MCF 10A (cell line): Measurements from ENCODE around the gene UNC79. TPM values are rescaled to one million over a fixed set of nuclear protein-coding genes. Genes with fewer than 3 reads are reported as not detected.

Experiments used
- BruUV-seq: library from RNA; stranded (reverse); fragments of 400-500 nt; replicated peaks from 2 replicates; lab custom pipeline; 2021; lab: Mats Ljungman, UMichigan
- CTCF ChIA-PET: fragments of 300-600 bp; sonication (Branson Sonifier 250); formaldehyde crosslinking; extraction: SDS; loops from one replicate; lab custom pipeline; 2021; ENCODE audit warnings: antibody characterized with exemption, inconsistent platforms; lab: Yijun Ruan, JAX
- POLR2A ChIA-PET: fragments of 300-600, 350-650 bp; sonication (Branson Sonifier 250); formaldehyde crosslinking; extraction: SDS; loops from one replicate; lab custom pipeline; 2020; ENCODE audit warnings: antibody characterized with exemption, inconsistent platforms; lab: Yijun Ruan, JAX
- DNase-seq: peaks from one replicate; pipeline ENCODE4 v3.0.0-alpha.2; 2018; ENCODE audit not compliant: unreplicated experiment
- H3K27ac Mint-ChIP-seq: one replicate; pipeline ENCODE4 v1.8.0; 2022; ENCODE audit warnings: mild to moderate bottlenecking, low read depth, mixed read lengths; ENCODE audit not compliant: unreplicated experiment
- H3K27me3 Mint-ChIP-seq: one replicate; pipeline ENCODE4 v1.8.0; 2022; ENCODE audit warnings: mixed read lengths; ENCODE audit not compliant: insufficient read depth, unreplicated experiment
- H3K36me3 Mint-ChIP-seq: one replicate; pipeline ENCODE4 v1.8.0; 2022; ENCODE audit warnings: mild to moderate bottlenecking, moderate library complexity, mixed read lengths; ENCODE audit not compliant: insufficient read depth, unreplicated experiment
- H3K4me1 Mint-ChIP-seq: one replicate; pipeline ENCODE4 v1.8.0; 2022; ENCODE audit warnings: mixed read lengths; ENCODE audit not compliant: insufficient read depth, unreplicated experiment
- H3K4me3 Mint-ChIP-seq: one replicate; pipeline ENCODE4 v1.8.0; 2022; ENCODE audit warnings: mild to moderate bottlenecking, moderate library complexity, mixed read lengths; ENCODE audit not compliant: unreplicated experiment
- H3K9me3 Mint-ChIP-seq: one replicate; pipeline ENCODE4 v1.8.0; 2022; ENCODE audit warnings: mixed read lengths; ENCODE audit not compliant: unreplicated experiment
- CTCF ChIP-seq: fragments of 200-600 bp; IDR thresholded peaks from one replicate; pipeline ENCODE4 v1.8.0; 2022; ENCODE audit warnings: antibody characterized with exemption, mild to moderate bottlenecking; ENCODE audit not compliant: unreplicated experiment
- intact Hi-C: fragments of 100-400 bp; cut with micrococcal nuclease; formaldehyde crosslinking; loops from 2 replicates; pipeline ENCODE4 v1.14.1; 2022
- total RNA-seq: library from RNA; stranded (reverse); gene quantifications from 2 replicates; pipeline ENCODE4 v1.2.3, GENCODE V29; 2022

The UNC79 gene
- total RNA-seq, 1 experiment from 2014 or later = 0.05 TPM

GRCh38 chr14:93643127-93643526 is 212.4 kb downstream of the UNC79 start:
- CTCF ChIA-PET = interaction anchor here (2.8 kb wide), 1 partner anchor 12 kb away, joined by 19 read pairs; no protein-coding TSS in a partner anchor
- H3K9me3 Mint-ChIP-seq = no peaks in the 10 kb centered on the region

GRCh38 chr14:93643676-93644075 is 212.9 kb downstream of the UNC79 start:
- intact Hi-C loops = no loop called here
- Mint-ChIP-seq H3K4me1 (no peaks in the 10 kb centered on the region), H3K36me3 (no peaks in the 10 kb centered on the region), H3K9me3 (no peaks in the 10 kb centered on the region), H3K27me3 (peaks cover 81% of the 10 kb centered on the region), H3K4me3 (no peak overlapping the region), H3K27ac (no peak overlapping the region)
- DNase-seq = no peak
- BruUV-seq = no TSS peak
- ChIA-PET POLR2A (interaction anchor here (1.8 kb wide), 1 partner anchor 10 kb away, joined by 5 read pairs; no protein-coding TSS in a partner anchor), CTCF (interaction anchor here (0.6 to 2.8 kb wide), 4 partner anchors 11 to 210 kb away, joined by 3 to 19 read pairs (median 3); no protein-coding TSS in a partner anchor)
- TF ChIP-seq CTCF = no peak

More at GRCh38 chr14:93643127-93643526, 212.4 kb downstream of the UNC79 start:
- Mint-ChIP-seq H3K27me3 (peaks cover 81% of the 10 kb centered on the region), H3K4me1 (no peaks in the 10 kb centered on the region), H3K27ac (no peak overlapping the region), H3K4me3 (no peak overlapping the region), H3K36me3 (no peaks in the 10 kb centered on the region)
- BruUV-seq = no TSS peak
- intact Hi-C loops = no loop called here
- POLR2A ChIA-PET = no interaction called here
- no peak for TF ChIP-seq CTCF
- DNase-seq = no peak

GRCh38 chr14:93645200-93645599 is 214.5 kb downstream of the UNC79 start:
- no peak for TF ChIP-seq CTCF
- no TSS peak for BruUV-seq
- no peaks in the 10 kb centered on the region for H3K36me3 Mint-ChIP-seq
- ChIA-PET POLR2A (interaction anchor here (1.8 kb wide), 1 partner anchor 9 kb away, joined by 5 read pairs; no protein-coding TSS in a partner anchor), CTCF (interaction anchor here (0.7 to 2.8 kb wide), 5 partner anchors 10 to 262 kb away, joined by 3 to 19 read pairs (median 3); no protein-coding TSS in a partner anchor)
- H3K4me3 Mint-ChIP-seq = no peak overlapping the region
- H3K9me3 Mint-ChIP-seq = no peaks in the 10 kb centered on the region
- no peaks in the 10 kb centered on the region for H3K4me1 Mint-ChIP-seq
- intact Hi-C loops = no loop called here
- DNase-seq = no peak
- peaks cover 67% of the 10 kb centered on the region for H3K27me3 Mint-ChIP-seq
- H3K27ac Mint-ChIP-seq = no peak overlapping the region

- H3K27ac Mint-ChIP-seq = no peak overlapping the region
- CTCF ChIA-PET = interaction anchor here (0.6 to 1.3 kb wide), 5 partner anchors 18 to 532 kb away, joined by 3 to 5 read pairs (median 3); no protein-coding TSS in a partner anchor
- intact Hi-C loops = no loop called here
- DNase-seq = peak; percentile 48
- BruUV-seq = no TSS peak
- peaks cover 47% of the 10 kb centered on the region for H3K27me3 Mint-ChIP-seq
- POLR2A ChIA-PET = no interaction called here
- H3K4me3 Mint-ChIP-seq = no peak overlapping the region
- TF ChIP-seq CTCF = peak; percentile 22
- H3K4me1 Mint-ChIP-seq = no peaks in the 10 kb centered on the region
- no peaks in the 10 kb centered on the region for H3K36me3 Mint-ChIP-seq
- no peaks in the 10 kb centered on the region for H3K9me3 Mint-ChIP-seq
Observed at GRCh38 chr14:93648440-93649168, 217.9 kb downstream of the UNC79 start.
